Measurements from ENCODE around the gene RNF151.

- TF ChIP-seq CTCF (IDR thresholded peaks at IDR 0.05; ENCODE audit: low read depth, low read length) = no peak
- no peak for TF ChIP-seq MYC (IDR thresholded peaks at IDR 0.05; ENCODE audit: low read depth, low read length)
- TF ChIP-seq MAX (IDR thresholded peaks at IDR 0.05; ENCODE audit: low read depth, low read length) = no peak
- TF ChIP-seq POLR2A (IDR thresholded peaks at IDR 0.05; ENCODE audit: extremely low read depth, insufficient read length) = no peak
Measured at GRCh38 chr16:1958715-1959268, 7.9 kb upstream of the RNF151 start.
